ENCODE data around the gene OSER1.
A peak's percentile ranks its signal among the peaks of the same experiment; 100 is the strongest.
"Not testable (repeated sequence)": the region's sequence is repeated elsewhere in the genome, so short reads cannot be mapped to it uniquely, and the experiment has no call there.

Gene OSER1

DNA sequence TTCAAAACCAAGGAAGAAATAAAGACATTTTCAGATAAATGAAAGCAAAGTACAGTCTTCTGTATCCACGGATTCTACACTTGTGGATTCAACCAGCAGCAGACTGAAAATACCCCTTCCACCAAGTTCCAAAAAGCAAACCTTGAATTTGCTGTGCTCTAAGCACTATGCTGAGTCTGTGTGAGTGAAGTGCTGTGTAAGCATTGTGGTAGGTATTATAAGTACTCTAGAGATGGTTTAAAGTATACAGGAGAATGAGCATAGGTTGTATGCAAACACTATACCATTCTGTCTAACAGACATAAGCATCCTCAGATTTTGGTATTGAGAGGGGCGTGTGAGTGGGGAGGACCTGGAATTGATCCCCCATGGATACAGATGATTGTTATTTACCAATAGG is 9.6 kb downstream of the OSER1 start:
- no peak for DNase-seq (ENCODE audit: low spot score)

GRCh38 chr20:44200371-44200770 is 10.2 kb downstream of the OSER1 start:
- DNase-seq (ENCODE audit: low spot score): no peak

DNA sequence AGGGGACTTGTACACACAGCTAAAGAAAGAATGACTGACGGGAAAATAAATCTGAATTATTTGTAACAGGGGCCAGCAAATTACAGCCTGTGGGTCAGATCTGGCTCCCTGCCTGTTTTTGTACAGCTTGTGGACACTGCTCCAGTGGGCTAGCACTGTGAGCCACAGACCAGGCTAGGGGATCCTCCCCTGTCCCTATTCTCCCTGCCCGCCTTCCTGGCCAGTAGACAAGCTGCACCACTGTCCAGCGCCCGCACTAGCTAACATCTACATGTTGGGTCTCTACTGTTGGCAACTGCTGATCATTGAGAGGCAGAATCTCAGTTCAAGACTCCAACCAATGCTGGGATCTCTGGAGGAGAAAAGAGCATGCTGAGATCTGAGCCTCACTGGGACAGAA is 10.7 kb downstream of the OSER1 start:
- no peak for DNase-seq (ENCODE audit: low spot score)

DNA sequence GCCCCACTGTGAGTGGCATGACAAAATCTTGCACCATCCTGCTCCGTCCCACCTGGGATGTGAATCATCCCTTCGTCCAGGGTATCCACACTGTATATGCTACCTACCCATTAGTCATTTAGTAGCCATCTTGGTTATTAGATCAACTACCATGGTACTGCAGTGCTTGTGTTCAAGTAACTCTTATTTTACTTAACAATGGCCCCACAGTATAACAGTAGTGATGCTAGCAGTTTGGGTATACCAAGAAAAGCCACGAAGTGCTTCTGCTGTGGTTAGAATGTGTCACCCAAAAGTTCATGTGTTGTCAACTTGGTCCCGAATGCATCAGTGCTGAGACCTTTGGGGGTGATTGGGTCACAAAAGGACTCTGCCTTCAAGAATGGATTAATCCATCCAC is 11.7 kb downstream of the OSER1 start:
- no peak for DNase-seq (ENCODE audit: low spot score)

GRCh38 chr20:44196271-44196670 is 14.3 kb downstream of the OSER1 start:
- no peak for DNase-seq (ENCODE audit: low spot score)

GRCh38 chr20:44195605-44196004 is 15.0 kb downstream of the OSER1 start:
- DNase-seq (ENCODE audit: low spot score): no peak

DNA sequence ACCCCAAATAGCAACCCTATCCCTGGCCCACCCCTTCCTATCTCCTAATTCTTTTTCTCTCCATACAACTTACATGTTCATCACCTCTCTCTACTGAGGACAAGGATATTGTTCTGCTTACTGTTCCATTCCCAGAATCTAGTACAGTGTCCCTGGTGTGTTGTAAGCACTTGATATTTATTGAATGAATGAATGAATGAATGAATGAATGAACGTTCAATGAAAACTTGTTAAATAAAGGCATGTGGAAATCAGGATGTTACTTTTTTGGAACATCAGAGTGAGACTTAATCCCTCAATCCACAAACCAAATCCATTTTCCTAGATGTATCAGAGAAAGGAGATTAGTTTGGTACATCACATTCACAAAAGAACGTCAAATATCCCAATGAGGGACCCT is 16.8 kb downstream of the OSER1 start:
- no peak for DNase-seq (ENCODE audit: low spot score)

- not testable (repeated sequence) for DNase-seq (ENCODE audit: low spot score)
Measured at GRCh38 chr20:44191640-44192039, 18.9 kb downstream of the OSER1 start.

DNA sequence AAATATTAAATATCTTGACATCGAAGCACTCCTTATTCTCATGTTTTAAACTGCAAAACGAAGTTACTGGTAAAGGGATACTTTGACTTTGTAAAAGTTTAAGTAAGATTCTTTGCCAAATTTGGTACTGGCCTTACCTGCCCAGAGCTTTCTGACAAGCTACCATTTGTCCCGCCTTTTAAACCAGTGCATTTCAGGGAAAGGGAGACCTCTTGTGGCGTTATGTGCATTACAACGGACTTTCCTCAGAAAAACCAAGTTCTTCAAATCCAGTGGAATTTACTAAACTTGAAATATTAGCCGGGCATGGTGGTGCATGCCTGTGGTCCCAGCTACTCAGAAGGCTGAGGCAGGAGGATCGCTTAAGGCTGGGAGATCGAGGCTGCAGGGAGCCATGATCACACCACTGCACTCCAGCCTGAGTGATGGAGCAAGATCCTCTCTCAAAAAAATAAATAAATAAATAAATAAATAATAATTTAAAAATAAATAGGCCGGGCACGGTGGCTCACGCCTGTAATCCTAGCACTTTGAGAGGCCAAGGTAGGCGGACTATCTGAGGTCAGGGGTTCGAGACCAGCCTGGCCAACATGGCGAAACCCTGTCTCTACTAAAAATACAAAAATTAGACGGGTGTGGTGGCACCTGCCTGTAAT is 20.2 kb downstream of the OSER1 start:
- DNase-seq (ENCODE audit: low spot score): peak; percentile 67

- no peak for DNase-seq (ENCODE audit: low spot score)
Measured at GRCh38 chr20:44188752-44189151, 21.8 kb downstream of the OSER1 start.

GRCh38 chr20:44187772-44188709 is 22.5 kb downstream of the OSER1 start:
- peak; percentile 40 for DNase-seq (ENCODE audit: low spot score)

GRCh38 chr20:44187054-44187771 is 23.4 kb downstream of the OSER1 start, which contains the start of gene JPH2:
JPH2 (minus strand) TSS chr20:44187188; CDS start chr20:44186705, 483 bp downstream.
- peak; percentile 88 for DNase-seq (ENCODE audit: low spot score)

DNA sequence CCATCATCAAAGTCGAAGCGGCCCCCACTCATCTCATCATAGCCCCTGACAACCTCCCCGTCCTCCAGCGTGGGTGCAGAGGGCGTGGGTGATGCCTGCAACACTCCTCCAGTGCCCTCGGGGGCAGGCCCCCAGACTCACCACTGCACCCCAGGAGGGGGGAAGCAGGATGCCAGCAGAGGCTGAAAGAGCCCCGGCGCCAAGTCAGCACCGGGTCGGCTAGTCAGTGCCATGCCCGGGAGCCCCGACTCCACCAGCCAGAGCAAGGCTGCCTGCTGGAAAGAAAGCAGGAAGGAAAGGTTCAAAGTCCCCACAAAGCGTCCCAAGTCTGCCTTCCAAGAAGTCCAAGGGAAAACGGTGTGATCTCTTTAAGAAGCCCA is 23.9 kb downstream of the OSER1 start:
- DNase-seq (ENCODE audit: low spot score): no peak

- DNase-seq (ENCODE audit: low spot score): no peak
Measured at GRCh38 chr20:44186201-44186600, 24.4 kb downstream of the OSER1 start.

- no peak for DNase-seq (ENCODE audit: low spot score)
Measured at GRCh38 chr20:44185574-44185973, 25.0 kb downstream of the OSER1 start.

GRCh38 chr20:44183282-44183681 is 27.3 kb downstream of the OSER1 start:
- no peak for DNase-seq (ENCODE audit: low spot score)

- no peak for DNase-seq (ENCODE audit: low spot score)
Measured at GRCh38 chr20:44182863-44183262, 27.7 kb downstream of the OSER1 start.

GRCh38 chr20:44182135-44182765 is 28.3 kb downstream of the OSER1 start:
- DNase-seq (ENCODE audit: low spot score): no peak

- no peak for DNase-seq (ENCODE audit: low spot score)
Measured at GRCh38 chr20:44181611-44182010, 29.0 kb downstream of the OSER1 start.

- peak; percentile 39 for DNase-seq (ENCODE audit: low spot score)
Measured at GRCh38 chr20:44180814-44181213, 29.8 kb downstream of the OSER1 start.

DNA sequence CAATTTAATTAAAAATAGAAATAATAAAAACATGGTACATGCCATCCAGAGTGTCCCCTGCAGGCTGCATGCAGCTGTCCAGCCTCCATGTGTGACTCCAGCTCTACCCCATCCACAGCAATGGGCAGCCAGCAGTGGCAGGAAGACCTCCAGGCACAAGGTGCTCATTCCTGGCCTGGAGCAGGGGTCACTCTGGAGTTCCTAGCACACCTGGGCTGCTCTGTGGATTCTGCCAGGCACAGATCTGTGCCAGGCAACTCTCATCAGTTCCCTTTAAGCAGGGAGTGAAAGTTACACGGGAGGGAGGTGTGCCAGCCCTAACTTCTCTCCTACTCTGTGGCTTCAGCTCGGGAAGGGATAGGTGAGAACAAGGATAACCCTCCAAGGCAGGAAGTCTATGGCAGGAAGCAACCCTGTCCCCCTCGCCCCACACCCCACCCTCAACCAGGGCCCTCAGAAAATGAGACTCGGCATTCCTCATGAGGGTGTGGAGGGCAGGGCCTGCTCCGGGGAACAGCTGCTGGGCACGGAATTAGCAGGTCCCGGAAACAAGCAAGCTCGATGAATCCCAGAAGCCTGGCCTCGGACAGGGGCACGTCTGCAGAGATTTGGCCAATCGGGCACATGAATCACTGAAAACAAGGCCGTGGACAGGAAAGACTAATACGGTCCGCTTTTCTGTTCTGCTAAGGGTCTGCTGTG is 33.6 kb downstream of the OSER1 start:
- DNase-seq (ENCODE audit: low spot score): peak; percentile 78

Measured in GM03348 (cell line).